AG04450 (cell line): ENCODE data around the gene CD160. TPM values are rescaled to one million over a fixed set of nuclear protein-coding genes. Genes with fewer than 3 reads are reported as not detected.

Source experiments
- CTCF ChIA-PET: fragments of 300-600, 350-600 bp; formaldehyde crosslinking; extraction: SDS; loops from one replicate; lab custom pipeline; 2022; ENCODE audit warnings: antibody characterized with exemption, inconsistent platforms; lab: Charles Lee
- POLR2A ChIA-PET: fragments of 350-600 bp; formaldehyde crosslinking; extraction: SDS; loops from one replicate; lab custom pipeline; 2021; ENCODE audit warnings: antibody characterized with exemption, inconsistent platforms; lab: Yijun Ruan, JAX
- DNase-seq: peaks from one replicate; pipeline ENCODE4 v3.0.0-alpha.2; 2011; ENCODE audit warnings: low read depth, low spot score
- H3K27ac ChIP-seq: one replicate; pipeline ENCODE4 v1.5.1; 2012; ENCODE audit warnings: low read depth, low read length, control low read depth
- H3K27me3 ChIP-seq: one replicate; pipeline ENCODE4 v1.6.0; 2012; ENCODE audit warnings: low read length; ENCODE audit not compliant: control insufficient read depth, insufficient read depth
- H3K4me3 ChIP-seq: 2 replicates; pipeline ENCODE4 v1.5.1; 2011; ENCODE audit warnings: mild to moderate bottlenecking, low read depth, low read length, control low read depth
- H3K9me3 ChIP-seq: 2 replicates; pipeline ENCODE4 v1.5.1; 2012; ENCODE audit warnings: low read length; ENCODE audit not compliant: control insufficient read depth, insufficient read depth
- polyA plus RNA-seq: library from polyadenylated mRNA; depleted of rRNA; stranded (reverse); fragments of >200 nt; gene quantifications from 2 replicates; pipeline ENCODE4 v1.2.3, GENCODE V29; 2011
- TF ChIP-seq, protein P1 (sequence below): IDR thresholded peaks from 2 replicates; pipeline ENCODE4 v1.5.1; 2011; ENCODE audit warnings: low read depth, low read length, control low read depth, inconsistent platforms

CD160 gene
- polyA plus RNA-seq, 1 experiment: 0.05 TPM

DNA sequence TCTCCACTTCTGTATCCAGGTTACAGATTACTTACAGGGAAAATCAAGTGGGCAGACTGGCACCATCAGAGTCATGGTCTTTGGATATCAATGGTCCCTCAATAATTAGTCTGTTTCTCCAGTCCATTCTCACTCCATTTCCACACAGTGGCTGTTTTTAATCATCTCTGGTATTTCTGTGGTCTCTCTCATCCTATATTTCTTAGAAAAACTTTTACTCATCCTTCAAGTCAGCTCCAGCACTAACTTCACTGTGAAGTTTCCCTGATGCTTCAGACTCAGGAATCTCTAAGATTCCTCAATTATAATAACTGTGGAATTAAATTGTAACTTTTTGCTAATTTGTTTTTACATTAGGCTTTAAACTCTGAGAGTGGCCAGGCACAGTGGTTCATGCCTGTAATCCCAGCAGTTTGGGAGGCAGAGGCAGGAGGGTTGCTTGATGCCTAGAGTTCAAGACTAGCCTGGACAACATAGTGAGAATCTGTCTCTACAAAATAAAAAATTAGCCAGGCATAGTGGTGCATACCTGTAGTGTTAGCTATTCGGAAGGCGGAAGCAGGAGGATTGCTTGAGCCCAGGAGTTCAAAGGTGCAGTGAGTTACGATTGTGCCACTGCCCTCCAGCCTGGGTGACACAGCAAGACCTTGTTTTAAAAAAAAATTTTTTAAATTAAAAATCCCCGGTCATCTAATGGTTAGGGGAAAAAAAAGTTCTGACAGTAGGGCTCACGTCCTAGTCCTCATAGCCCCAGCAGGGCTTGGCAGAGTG is 10.6 kb downstream of the CD160 start:
- H3K27me3 ChIP-seq: no peaks in the 10 kb centered on the region
- no peak overlapping the region for H3K27ac ChIP-seq
- no peak overlapping the region for H3K4me3 ChIP-seq
- CTCF ChIA-PET: interaction anchor here (0.9 to 1.7 kb wide), 2 partner anchors 8 to 9 kb away, joined by 4 to 5 read pairs; no protein-coding TSS in a partner anchor
- no peak for DNase-seq
- no peaks in the 10 kb centered on the region for H3K9me3 ChIP-seq
- POLR2A ChIA-PET: interaction anchor here (1.5 kb wide), 1 partner anchor 22 kb away, joined by 3 read pairs; no protein-coding TSS in a partner anchor
- TF ChIP-seq, protein P1, sequence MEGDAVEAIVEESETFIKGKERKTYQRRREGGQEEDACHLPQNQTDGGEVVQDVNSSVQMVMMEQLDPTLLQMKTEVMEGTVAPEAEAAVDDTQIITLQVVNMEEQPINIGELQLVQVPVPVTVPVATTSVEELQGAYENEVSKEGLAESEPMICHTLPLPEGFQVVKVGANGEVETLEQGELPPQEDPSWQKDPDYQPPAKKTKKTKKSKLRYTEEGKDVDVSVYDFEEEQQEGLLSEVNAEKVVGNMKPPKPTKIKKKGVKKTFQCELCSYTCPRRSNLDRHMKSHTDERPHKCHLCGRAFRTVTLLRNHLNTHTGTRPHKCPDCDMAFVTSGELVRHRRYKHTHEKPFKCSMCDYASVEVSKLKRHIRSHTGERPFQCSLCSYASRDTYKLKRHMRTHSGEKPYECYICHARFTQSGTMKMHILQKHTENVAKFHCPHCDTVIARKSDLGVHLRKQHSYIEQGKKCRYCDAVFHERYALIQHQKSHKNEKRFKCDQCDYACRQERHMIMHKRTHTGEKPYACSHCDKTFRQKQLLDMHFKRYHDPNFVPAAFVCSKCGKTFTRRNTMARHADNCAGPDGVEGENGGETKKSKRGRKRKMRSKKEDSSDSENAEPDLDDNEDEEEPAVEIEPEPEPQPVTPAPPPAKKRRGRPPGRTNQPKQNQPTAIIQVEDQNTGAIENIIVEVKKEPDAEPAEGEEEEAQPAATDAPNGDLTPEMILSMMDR: no peak

DNA sequence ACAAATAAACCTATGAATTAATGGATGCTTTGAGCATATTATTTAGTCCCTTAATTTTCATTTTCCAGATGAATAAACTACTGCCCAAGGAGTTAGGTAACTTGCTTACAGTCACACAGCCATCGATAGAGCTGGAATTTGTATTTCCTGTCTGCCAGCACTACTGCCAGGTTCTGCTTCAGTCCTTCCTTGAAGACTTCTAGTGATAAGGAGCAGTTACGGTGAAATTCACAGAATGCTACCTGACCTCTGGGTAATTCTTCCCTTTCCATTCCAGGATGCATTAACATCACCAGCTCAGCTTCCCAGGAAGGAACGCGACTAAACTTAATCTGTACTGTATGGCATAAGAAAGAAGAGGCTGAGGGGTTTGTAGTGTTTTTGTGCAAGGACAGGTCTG is 11.2 kb downstream of the CD160 start:
- CTCF ChIA-PET: interaction anchor here (1.7 kb wide), 1 partner anchor 9 kb away, joined by 5 read pairs; no protein-coding TSS in a partner anchor
- Histone ChIP-seq H3K27ac (no peak overlapping the region), H3K4me3 (no peak overlapping the region), H3K9me3 (no peaks in the 10 kb centered on the region), H3K27me3 (no peaks in the 10 kb centered on the region)
- POLR2A ChIA-PET: no interaction called here
- no peak for DNase-seq
- TF ChIP-seq, protein P1: no peak

DNA sequence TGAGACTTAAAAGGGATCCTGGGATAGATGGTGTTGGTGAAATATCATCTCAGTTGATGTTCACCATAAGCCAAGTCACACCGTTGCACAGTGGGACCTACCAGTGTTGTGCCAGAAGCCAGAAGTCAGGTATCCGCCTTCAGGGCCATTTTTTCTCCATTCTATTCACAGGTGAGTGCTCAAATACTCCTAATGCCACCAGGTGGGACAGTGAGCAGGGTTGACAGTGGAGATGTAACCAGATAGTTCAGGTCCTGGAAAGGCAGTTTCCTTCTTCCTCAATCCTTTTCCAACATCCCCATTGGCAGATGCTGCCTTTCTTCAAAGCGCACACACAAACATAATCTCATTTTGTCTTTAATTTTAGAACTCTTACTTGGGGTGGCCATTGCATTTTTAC is 11.6 kb downstream of the CD160 start:
- no peak for DNase-seq
- Histone ChIP-seq H3K27ac (no peak overlapping the region), H3K9me3 (no peaks in the 10 kb centered on the region), H3K27me3 (no peaks in the 10 kb centered on the region), H3K4me3 (no peak overlapping the region)
- TF ChIP-seq, protein P1: no peak
- POLR2A ChIA-PET: no interaction called here
- CTCF ChIA-PET: interaction anchor here (1.2 to 1.7 kb wide), 2 partner anchors 9 to 10 kb away, joined by 5 read pairs; no protein-coding TSS in a partner anchor

DNA sequence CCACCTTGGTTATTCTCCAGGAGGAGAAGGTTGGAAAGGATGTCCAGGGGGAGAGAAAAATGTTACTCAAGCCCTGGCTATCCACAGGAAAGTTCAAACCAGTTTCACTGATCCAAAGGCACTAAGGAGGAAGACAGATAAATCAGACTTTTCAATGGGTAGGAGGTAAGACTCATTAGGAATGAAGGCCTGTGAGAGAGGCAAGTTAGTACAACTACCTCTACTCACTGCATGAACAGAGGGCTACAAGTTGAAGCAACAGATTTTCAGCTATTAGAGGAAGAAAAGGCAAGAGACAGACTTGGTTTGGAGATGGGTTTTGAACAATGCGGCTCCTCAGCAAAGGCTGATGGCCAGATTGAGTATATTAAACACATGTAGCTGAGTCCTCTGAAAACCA is 16.9 kb downstream of the CD160 start:
- no peak overlapping the region for H3K4me3 ChIP-seq
- CTCF ChIA-PET: no interaction called here
- 0 out of 2 replicates have a peak, but pooled peaks cover 4% of the 10 kb centered on the region for H3K9me3 ChIP-seq
- H3K27ac ChIP-seq: peak overlapping the region; percentile 1
- DNase-seq: no peak
- POLR2A ChIA-PET: no interaction called here
- TF ChIP-seq, protein P1: no peak
- H3K27me3 ChIP-seq: no peaks in the 10 kb centered on the region

DNA sequence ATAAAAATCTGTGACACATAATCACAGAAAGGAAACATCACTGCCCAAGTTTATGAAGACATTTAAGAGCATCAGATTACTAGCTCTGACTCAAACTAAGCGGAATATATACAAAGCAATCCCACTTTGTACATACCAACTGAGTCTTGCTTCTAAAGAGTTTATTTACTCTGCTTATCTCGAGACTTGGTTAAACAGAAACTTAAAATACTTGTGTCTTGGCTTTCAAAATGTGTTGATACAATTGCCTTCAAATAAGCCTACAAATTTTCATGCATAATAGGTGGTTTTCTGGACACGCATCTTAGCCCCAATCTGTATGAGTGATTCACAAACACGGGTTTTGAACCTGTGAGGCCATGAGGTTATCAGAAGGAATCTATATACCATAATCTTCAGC is 21.0 kb downstream of the CD160 start:
- DNase-seq: peak; percentile 78

More for the DNA sequence above, 21.0 kb downstream of the CD160 start:
- TF ChIP-seq, protein P1: no peak
- CTCF ChIA-PET: interaction anchor here (0.6 to 2.8 kb wide), 3 partner anchors 18 to 40 kb away, joined by 3 to 8 read pairs (median 3); no protein-coding TSS in a partner anchor
- no peaks in the 10 kb centered on the region for H3K27me3 ChIP-seq
- 0 out of 2 replicates have a peak, but pooled peaks cover 4% of the 10 kb centered on the region for H3K9me3 ChIP-seq
- H3K4me3 ChIP-seq: no peak overlapping the region
- POLR2A ChIA-PET: interaction anchor here (0.7 to 2.8 kb wide), 5 partner anchors 11 to 305 kb away, joined by 4 to 20 read pairs (median 4); partner anchors contain the start of genes POLR3C and RNF115
- no peak overlapping the region for H3K27ac ChIP-seq
